HepG2 (cell line): ENCODE measurements around the gene TP53TG5. TPM values are rescaled to one million over a fixed set of nuclear protein-coding genes. Genes with fewer than 3 reads are reported as not detected.
A peak's percentile ranks its signal among the peaks of the same experiment; 100 is the strongest.

ENCODE experiments used
- FOXM1 ChIP-seq: sonication (generic); formaldehyde crosslinking; IDR thresholded peaks from 2 replicates; pipeline ENCODE4 v1.5.0; 2020; ENCODE audit warnings: missing genetic modification reagents
- FOXP4 ChIP-seq: sonication (generic); formaldehyde crosslinking; IDR thresholded peaks from 2 replicates; pipeline ENCODE4 v1.4.0; 2020; ENCODE audit warnings: missing genetic modification reagents
- MAFF ChIP-seq: IDR thresholded peaks from 2 replicates; pipeline ENCODE4 v1.6.1; 2011; ENCODE audit warnings: low read depth, low read length, improper control_type of control experiment
- MLXIP ChIP-seq: sonication (generic); formaldehyde crosslinking; IDR thresholded peaks from 2 replicates; pipeline ENCODE4 v1.9.0; 2021; ENCODE audit warnings: missing genetic modification reagents, borderline replicate concordance
- MXD1 ChIP-seq: sonication (generic); formaldehyde crosslinking; IDR thresholded peaks from 2 replicates; pipeline ENCODE4 v1.4.0; 2020; ENCODE audit warnings: mild to moderate bottlenecking, missing genetic modification reagents
- NAIF1 ChIP-seq: sonication (generic); formaldehyde crosslinking; IDR thresholded peaks from 2 replicates; pipeline ENCODE4 v1.5.0; 2020; ENCODE audit warnings: mild to moderate bottlenecking, missing genetic modification reagents, borderline replicate concordance
- RBM39 ChIP-seq: fragments of 200-400 bp; formaldehyde crosslinking; IDR thresholded peaks from one replicate; pipeline ENCODE4 v1.6.1; 2018; ENCODE audit warnings: antibody characterized with exemption, mild to moderate bottlenecking, low read depth, low read length; ENCODE audit not compliant: poor library complexity, severe bottlenecking
- SNAPC4 ChIP-seq: sonication (generic); formaldehyde crosslinking; IDR thresholded peaks from 2 replicates; pipeline ENCODE4 v1.4.0; 2020; ENCODE audit warnings: mild to moderate bottlenecking, missing genetic modification reagents
- SYNCRIP ChIP-seq: fragments of 200-400 bp; formaldehyde crosslinking; IDR thresholded peaks from 2 replicates; pipeline ENCODE4 v1.6.1; 2018; ENCODE audit warnings: mild to moderate bottlenecking, low read depth, low read length; ENCODE audit not compliant: insufficient read depth
- ZKSCAN8 ChIP-seq: IDR thresholded peaks from 2 replicates; pipeline ENCODE4 v1.6.1; 2016; ENCODE audit warnings: borderline replicate concordance, missing genetic modification reagents, missing compliant biosample characterization
- ZNF10 ChIP-seq: sonication (generic); formaldehyde crosslinking; IDR thresholded peaks from 2 replicates; pipeline ENCODE4 v1.4.0; 2020; ENCODE audit warnings: mild to moderate bottlenecking, low read depth, missing genetic modification reagents, borderline replicate concordance
- ZNF260 ChIP-seq: sonication (generic); formaldehyde crosslinking; IDR thresholded peaks from 2 replicates; pipeline ENCODE4 v1.4.0; 2020; ENCODE audit warnings: missing genetic modification reagents, low read depth, mild to moderate bottlenecking, borderline replicate concordance
- ZNF343 ChIP-seq: sonication (generic); formaldehyde crosslinking; IDR thresholded peaks from 2 replicates; pipeline ENCODE4 v1.4.0; 2020; ENCODE audit warnings: mild to moderate bottlenecking, missing genetic modification reagents
- ZNF629 ChIP-seq: sonication (generic); formaldehyde crosslinking; conservative IDR thresholded peaks from 2 replicates; pipeline ENCODE4 v1.5.0; 2020; ENCODE audit warnings: missing genetic modification reagents
- ZNF674 ChIP-seq: sonication (generic); formaldehyde crosslinking; IDR thresholded peaks from 2 replicates; pipeline ENCODE4 v1.5.0; 2020; ENCODE audit warnings: low read depth, mild to moderate bottlenecking, missing genetic modification reagents
- polyA plus RNA-seq, 8 experiments: library from polyadenylated mRNA; depleted of rRNA in 3 of 8; stranded (reverse) in 7 of 8; unstranded in 1 of 8; fragments of >200 nt; fragmentation: Illumina TruSeq in 4 of 8; extraction: Trizol in 4 of 8; gene quantifications; 2 replicates each; pipeline versions ENCODE4 v1.2.1 to v1.2.3, GENCODE V29; 2011 to 2016; ENCODE audit warnings: low read depth in 4 of 8, missing spikeins in 1 of 8, mixed read lengths in 1 of 8; ENCODE audit not compliant: insufficient read depth in 1 of 8
- total RNA-seq, 5 experiments: library from RNA; depleted of rRNA; stranded (reverse); fragments of >200 nt; fragmentation: Illumina TruSeq; extraction: Trizol; gene quantifications; 2 replicates each; pipeline ENCODE4 v1.2.3, GENCODE V29; 2016; ENCODE audit warnings: low read depth in 1 of 5

The TP53TG5 gene
- total and polyA plus RNA-seq, 2 of the 13 experiments (the other 11 are each of a cell fraction or from before 2014, with no cell fraction given): 0.11 TPM; not detected in 1

- no peak for TF ChIP-seq MLXIP
- TF ChIP-seq MAFF: no peak
- no peak for TF ChIP-seq FOXM1 (CRISPR knock-in tag)
- TF ChIP-seq SYNCRIP: no peak
- TF ChIP-seq ZNF674 (CRISPR knock-in tag): no peak
- peak; percentile 68; the same call in 1 of the 2 replicates for TF ChIP-seq SNAPC4
- TF ChIP-seq NAIF1 (CRISPR knock-in tag): peak; percentile 95
- TF ChIP-seq ZNF343 (CRISPR knock-in tag): peak; percentile 99
- TF ChIP-seq FOXP4 (CRISPR knock-in tag): peak; percentile 56
- 0 out of 2 replicates have a peak, but pooled peaks have one; percentile 55 for TF ChIP-seq ZNF10
- TF ChIP-seq RBM39: peak; percentile 98
- peak; percentile 100 for TF ChIP-seq MXD1 (CRISPR knock-in tag)
- TF ChIP-seq ZNF260 (CRISPR knock-in tag): no peak
- TF ChIP-seq ZNF629 (CRISPR knock-in tag): no peak
- TF ChIP-seq ZKSCAN8 (CRISPR knock-in tag): peak; percentile 97
Measured at GRCh38 chr20:45362804-45363610, 15.1 kb downstream of the TP53TG5 start, which contains the start of gene SYS1 (continued).
